ENCODE results near the gene GLI2.

Gene GLI2

DNA sequence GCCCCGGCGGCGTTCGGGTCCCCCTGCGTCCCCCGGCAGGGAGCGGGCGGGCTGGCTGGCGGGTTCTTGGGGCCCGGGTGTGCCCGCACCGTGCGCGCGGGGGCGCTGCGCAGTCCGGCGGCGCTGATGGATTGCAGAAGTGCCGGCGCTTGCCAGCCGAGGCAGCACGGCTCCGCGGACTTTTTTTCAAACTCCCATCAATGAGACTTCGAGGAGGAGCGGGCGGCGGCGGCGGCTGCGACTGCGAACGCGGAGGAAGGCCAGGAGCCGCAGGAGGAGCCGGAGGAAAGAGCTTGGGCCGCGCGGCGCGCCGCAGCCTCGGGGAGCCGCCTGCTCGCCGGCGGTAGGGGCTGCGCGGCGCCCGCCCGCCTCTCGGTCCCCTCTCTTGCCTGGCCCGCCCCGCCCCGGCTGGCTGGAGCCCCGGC, at the start of gene GLI2:
Gene GLI2, plus strand, starts transcription at position 123 of the 425 bp plus-strand sequence. CDS start 61,453 bp downstream, outside the sequence.
- DNase-seq = peak; percentile 65

DNA sequence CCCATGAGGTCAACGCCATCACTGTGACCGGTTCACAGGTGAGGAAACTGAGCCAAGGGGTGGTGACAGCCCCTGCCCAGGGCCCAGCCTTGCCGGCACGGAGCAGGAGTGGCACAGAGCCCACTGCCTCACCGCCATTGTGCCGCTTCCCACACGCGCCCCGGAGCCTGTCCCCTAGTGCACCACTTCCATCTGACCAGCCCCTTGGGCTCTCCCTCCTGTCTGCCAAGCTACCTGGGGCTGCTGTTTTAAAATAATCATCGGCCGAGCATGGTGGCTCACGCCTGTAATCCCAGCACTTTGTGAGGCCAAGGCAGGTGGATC, 49.7 kb upstream of the GLI2 start:
- no peak for DNase-seq

DNA sequence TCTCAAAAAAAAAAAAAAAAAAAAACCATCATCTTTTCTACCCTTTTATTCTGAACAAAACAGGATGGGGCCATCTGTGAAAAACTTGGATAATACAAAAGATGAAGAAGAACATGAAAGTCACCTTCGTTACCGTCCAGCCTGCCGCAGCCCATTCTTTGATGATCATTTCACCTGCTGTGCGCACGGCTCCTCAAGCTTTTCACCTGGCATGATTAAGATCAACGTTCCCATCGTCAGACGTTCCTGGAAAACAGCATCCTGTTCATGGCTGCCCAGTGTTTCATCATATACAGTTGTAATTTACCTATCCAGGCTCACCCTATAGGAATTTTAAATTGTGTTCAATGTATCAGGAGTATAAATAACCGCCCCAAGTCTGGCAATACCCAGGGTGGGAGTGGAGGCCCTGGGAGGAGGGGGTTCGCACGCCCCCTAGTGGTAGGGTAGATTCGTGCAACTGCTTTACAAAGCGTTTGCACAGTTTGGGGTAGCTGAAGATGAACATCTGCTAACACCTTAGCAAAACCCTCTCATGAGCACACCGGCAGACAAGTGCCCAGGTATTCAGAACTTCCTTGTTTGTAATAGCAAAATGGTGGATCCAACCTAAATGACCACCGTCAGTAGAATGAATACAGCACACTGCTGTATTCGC, 49.0 kb upstream of the GLI2 start:
- no peak for DNase-seq

DNA sequence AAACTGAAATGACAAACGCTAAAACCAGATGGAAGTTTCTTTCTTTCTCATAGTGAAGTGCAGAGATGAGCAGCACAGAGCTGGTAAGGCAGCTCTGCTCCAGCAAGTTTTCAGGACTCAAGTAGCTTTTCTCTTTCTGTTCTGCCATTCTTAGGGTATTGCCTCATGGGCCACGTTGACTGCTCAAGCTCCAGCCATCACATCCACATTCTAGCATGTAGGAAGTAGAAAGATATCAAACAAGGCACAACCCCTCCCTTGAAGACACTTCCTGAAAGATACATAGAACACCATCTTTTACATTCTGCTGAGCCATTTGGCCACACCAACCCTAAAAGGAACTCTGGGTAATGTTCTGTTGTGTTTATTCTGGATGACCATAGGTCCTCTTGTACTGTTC, 48.5 kb upstream of the GLI2 start:
- no peak for DNase-seq

DNA sequence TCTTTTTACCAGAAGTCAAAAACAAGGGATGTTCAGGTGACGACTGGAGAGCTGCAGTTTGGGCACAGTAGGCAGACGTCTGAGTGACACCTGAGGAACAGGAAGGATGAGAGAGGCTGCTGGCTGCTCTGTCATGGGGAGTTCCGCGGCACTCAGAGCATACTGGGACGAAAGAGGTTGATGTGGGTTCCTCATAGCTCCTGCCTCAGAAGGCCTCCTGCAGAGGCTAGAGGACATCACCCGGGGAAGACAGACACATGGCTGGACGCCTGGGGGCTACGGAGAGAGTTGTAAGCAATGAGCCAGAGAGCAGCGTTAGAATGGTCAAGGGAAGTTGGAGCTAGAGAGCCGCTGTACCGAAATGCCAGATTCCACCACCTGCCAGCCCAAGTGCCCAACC, 45.1 kb upstream of the GLI2 start:
- DNase-seq = no peak

DNA sequence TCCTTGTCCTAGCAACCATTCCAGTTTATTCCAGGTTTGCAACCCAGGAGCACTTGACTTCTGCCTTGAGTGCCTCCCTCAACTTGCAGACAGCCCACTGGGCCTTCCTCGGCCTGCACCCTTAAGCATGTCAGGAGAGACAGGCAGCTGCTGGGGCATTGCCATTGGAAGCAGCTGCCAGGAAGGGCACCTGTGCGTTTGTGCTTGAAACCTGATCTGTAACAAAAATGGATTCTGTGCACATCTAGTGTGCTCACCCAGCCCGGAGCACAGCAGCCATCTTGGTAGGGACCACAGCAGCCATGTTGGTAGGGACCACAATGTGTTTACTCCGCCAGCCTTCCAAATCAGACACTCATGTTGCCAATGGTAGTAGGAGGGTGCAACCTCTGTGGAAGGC, 44.3 kb upstream of the GLI2 start:
- DNase-seq = no peak

DNA sequence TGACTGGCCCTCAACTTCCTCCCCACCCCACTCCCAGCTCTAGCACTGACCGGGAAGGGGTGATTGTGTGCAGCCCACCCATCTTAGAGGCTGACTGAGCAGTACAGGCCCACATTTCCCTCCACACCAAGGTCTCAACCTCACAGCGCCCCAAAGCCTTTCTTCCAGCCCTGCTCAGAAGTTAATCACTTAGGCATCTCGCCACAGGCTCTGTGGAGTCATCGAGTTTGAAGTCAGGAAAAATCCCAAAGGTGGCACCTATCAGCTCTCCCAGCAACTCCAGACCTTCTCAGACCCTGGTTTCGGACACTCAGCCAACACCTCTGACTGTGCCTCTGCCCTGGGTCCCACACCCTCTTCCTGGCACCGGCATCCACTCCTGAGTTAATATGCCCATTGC, 43.0 kb upstream of the GLI2 start:
- no peak for DNase-seq

DNA sequence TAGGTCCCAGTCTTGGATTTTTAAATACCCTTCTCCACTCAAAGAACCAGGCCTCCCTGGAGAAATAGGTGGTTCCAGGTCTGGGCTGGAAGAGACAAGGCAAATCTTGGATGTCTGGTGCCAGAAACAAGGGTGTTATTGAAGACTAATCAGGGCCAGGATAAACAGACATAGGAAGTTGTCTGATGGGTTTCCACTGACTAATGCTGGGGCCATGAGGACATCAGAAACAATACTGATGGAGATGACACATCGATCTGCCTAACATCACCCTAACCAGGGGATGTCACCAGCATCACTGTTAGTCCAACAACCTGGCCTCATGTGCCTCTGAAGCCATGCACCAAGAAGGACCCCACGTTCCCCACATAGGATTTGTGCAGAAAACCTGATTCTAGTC, 42.5 kb upstream of the GLI2 start:
- no peak for DNase-seq

DNA sequence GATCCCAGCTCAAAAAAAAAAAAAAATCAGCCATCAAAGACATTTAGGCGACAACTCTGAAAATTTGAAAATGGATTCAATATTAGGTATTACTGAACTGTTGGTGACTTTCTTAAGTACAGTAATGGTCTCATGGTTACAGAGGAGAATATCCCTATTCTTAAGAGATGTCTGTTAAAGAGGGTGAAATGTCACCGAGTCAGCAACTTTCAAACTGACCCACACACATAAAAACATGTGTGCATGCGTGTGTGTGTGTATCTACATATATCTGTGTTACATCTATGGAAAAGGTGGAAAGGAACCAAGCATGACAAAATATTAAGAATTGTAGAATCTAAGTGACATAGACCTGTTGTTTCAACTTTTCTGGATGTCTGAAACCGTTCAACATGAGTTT, 41.6 kb upstream of the GLI2 start:
- DNase-seq = no peak

DNA sequence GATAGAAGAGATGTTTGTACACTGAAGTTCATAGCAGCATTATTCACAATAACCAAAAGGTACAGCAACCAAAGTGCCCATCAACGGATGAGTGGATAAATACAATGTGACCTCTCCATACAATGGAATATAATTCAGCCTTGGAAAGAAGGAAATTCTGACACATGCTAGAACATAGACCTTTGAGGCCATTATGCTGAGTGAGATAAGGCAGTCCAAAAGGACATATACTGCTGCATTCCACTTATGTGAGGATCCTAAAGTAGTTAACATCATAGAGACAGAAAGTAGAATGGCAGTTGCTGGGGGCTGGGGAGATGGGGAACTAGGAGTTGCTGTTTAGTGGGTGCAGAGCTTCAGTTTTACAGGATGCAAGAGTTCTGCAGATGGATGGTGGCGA, 38.2 kb upstream of the GLI2 start:
- no peak for DNase-seq

DNA sequence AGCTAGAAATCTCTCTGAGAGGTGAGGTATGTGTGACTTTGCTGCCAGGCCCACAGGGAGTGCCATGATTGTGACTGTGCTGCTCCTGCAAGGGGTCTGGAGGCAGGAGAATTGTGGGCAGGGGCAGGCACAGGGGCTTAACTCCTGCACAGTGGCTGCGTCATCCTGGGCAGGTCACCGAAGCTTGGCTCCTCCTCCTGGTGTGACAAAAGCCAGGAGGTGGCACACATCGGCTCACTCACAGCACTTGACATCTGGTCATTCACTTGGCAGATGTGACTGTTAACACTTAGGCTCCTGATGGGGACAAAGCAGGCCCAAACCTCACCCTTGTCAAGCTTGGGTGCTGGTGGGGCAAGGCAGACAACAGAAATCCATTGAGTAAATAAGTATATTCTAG, 36.4 kb upstream of the GLI2 start:
- no peak for DNase-seq

DNA sequence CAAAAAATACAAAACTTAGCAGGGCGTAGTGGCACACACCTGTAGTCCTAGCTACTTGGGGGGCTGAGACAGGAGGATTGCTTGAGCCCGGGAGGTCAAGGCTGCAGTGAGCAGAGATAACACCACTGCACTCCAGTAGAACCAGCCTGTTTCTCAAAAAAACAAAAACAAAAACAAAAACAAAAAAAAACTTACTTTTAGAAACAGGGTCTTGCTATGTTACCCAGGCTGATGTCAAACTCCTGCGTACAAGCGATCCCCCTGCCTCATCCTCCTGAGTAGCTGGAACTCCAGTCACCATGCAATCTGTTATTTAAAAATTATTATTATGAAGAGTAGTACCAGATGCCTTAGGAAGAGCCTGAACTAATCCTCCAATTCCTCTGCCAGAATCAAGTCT, 35.0 kb upstream of the GLI2 start:
- DNase-seq = no peak

DNA sequence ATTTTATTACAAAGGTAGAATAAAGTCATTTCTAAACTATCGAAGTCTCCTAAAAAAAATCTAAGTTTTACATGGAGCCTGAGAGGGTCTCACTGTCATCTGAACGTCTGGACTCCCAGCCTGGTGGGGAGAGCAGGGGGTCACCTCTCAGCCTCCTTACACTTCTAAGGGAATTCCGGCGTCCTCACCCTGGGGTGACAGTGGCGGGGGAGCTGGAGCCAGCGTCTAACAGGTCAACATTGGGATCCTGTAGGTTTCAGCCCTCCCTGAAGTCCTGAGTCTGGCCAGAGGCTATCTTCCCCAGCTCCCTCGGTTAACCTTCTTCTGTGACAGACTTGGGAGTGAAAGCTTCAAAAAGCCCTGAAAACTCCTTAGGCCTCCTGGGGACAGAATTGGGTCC, 34.6 kb upstream of the GLI2 start:
- no peak for DNase-seq

DNA sequence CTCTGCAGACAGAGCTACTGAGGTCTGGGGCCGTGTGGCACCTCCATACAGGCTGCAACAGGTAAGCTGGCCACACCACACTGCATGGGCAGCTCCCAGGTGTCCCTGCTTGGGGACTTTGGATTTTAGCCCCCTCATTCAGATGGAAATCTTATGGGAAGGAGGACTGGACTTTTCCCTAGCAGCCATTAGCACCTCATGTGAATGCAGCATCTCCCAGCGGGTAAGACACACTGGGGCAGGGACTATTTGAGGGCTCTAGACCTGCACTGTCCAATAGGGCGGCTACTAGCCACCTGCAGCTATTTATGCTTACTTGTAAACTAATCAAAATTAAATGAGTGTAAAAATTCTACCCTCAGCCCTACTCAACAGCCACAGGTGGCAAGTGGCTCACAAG, 34.2 kb upstream of the GLI2 start:
- no peak for DNase-seq

DNA sequence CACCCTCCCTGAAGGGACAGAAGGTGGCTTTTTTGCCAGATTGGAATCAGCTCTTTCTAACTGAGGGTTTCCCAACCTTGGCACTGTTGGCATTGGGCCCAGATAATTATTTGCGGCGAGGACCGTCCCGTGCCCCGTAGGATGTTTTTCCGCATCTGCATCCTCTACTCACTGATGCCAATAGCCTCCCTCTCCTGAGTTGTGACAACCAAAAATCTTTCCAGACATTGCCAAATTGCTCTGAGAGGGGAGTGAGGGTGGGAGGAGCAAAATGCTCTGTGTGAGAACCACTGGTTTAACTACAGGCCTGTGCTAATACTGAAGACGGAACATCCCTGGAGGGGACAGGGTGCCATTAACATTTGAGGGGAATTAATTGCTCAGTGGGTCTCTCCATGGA, 33.6 kb upstream of the GLI2 start:
- DNase-seq = no peak

DNA sequence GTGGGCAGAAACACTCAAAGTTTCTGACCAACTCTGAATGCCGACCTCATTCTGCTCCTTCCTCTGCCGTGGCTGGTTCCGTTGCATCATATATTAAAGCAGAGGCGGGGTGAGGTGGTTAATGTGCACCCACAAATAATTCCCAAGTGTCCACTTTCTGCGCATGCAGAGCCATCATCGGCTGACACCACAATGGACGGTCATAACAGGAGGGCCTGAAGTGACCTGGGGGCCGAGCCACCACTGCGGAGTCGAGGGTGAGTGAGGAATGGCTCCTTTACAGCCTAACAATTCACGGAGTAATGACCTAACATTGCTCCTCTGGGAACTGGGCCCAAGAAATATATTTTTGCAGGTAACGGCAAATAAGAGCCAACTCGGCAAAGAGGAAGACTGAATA, 32.9 kb upstream of the GLI2 start:
- no peak for DNase-seq

DNA sequence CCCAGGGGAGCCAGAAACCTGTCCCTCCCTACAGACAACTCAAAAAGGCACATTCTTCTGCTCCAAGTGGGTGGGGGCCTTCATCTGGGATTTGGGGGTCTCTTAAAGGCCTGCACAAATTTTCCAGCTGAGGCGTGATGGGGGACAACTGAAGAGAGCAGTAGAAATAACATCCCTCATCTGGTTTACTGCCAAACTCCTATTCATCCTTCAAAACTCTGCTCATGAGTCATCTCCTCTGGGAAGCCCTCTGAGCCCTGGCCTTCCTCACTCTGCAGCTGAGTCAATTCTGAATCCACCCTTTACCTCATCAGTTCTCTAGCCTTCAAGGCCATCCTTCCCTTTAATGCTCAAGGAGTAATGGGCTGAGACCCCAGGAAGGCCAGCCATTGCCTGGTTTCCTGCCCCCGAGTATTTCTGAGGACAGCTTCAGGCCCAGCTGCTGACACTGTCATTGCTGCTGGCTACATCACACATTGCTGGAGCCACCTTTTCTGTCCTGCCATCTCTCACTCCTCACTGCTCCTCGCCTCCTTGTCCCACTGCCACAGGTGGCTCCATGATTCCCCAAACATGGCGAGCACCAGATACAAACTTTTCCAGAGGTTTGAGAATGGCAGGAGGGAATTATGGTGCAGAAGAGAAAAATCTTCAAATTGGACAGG, 32.2 kb upstream of the GLI2 start:
- DNase-seq = no peak

DNA sequence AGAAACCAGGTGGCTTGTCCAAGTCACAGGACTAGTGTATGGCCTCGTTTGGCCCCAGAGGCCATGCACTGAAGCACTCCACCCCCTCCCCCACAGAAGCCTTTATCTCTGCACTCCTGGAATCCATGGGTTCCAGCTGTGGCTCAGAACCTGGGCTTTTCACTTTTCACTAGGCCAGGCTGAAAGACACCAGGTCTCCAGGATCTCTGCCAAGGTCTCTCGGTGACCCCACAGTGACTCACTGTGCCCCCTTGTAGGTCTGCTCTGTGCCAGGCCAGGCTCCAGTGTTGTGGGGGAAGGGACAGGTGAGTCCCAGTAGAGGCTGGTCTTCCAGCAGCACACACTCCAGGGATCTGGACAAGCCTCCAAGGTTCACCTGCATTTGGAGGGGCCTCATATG, 31.0 kb upstream of the GLI2 start:
- no peak for DNase-seq

DNA sequence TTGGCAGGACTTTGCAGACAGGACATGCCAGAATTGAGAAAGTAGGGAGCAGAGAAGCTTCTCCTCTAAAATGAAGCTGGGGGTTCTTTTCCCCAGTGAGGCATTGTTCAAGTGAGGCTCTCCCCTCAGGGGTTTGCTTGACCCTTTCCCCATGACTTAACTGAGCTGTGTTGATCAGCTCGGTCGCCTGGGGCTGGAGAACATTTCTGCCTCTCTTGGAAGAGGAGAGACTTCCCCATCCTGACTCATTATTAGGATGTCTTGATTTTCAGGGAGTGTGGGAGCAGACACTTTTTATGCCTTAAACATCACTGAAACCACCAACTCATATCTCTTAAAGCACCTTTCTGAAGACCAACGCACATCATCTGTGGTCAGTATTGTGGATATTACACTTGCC, 27.9 kb upstream of the GLI2 start:
- DNase-seq = no peak

DNA sequence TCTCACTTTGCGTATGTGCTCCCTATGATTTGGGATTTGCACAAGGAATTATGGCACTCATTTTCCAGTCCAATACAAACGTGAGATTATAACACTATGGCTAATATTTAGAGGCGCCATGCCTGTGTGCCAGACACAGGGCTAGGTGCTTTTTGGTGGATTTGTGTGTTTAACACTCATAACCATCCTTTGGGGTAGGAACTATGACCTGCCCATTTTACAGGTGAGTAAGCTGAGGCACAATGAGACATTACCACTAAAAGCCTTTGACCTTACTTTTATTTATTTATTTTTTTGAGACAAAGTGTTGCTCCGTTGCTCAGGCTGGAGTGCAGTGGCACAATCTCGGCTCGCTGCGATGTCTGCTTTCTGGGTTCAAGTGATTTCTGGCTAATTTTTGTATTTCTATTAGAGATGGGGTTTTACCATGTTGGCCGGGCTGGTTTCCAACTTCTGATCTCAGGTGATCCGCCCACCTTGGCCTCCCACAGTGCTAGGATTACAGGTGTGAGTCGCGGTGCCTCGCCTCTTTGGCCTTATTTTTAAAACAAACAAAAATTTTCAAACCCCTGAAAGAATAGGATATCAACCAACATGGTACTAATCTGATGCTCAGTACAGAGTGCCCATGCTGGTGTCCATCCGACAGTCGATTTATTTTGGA, 26.6 kb upstream of the GLI2 start:
- no peak for DNase-seq

DNA sequence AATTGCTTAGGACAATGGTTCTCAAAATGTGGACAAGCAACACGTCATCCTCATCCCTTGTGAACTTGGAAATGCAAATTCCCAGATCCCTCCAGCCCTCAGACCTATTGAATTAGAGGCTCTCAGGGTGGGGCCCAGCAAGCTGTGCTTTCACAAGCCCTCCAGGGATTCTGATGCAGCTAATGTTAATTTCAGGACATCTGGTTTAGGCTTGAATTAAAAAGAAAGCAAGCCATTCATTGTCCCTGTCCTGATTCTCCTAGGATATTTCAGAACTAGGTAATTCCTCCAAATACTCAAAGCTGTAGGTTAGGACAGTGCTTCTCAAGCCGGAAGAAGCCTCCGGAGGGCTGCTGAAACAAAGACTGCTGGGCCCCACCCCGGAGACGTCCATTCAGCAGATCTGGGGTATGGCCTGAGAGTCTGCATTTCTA, 26.0 kb upstream of the GLI2 start:
- DNase-seq = no peak

DNA sequence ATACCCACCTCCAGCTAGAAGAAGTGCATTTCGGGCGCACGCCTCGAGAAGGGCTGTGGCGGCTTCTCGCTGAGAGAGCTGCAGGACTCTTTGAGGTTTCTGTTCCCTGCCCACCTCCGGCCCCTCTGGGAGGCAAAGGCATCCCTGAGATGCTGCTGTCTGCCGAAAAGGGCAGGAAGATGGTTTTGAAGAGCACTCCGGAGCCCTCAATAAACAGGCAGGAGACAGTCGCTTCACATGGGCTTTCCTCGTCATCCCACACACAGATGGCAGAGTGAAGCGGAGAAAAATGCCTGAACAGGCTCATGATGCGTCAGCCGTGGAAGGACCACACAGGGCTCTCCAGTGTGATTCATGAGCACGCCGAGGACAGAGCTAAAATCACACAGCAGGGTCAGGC, 25.4 kb upstream of the GLI2 start:
- no peak for DNase-seq

DNA sequence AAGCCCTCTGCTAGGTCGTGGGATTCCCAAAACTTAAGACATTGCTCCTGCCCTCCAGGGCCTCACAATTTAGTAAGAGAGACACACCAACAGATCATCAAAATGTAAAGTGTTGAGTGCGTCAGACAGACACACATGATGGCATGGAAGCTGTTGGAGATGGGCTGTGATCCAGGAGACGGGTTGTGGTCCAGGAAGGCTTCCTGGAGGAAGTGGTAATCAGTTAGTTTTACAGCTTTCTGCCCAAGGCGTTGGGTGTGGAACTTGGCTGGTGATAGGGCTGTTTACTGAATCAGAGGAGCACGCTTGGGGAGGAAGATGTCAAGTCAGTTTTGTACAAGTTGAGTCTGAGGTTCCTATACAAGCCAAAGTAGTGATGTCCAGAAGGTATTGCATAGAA, 24.0 kb upstream of the GLI2 start:
- DNase-seq = no peak

DNA sequence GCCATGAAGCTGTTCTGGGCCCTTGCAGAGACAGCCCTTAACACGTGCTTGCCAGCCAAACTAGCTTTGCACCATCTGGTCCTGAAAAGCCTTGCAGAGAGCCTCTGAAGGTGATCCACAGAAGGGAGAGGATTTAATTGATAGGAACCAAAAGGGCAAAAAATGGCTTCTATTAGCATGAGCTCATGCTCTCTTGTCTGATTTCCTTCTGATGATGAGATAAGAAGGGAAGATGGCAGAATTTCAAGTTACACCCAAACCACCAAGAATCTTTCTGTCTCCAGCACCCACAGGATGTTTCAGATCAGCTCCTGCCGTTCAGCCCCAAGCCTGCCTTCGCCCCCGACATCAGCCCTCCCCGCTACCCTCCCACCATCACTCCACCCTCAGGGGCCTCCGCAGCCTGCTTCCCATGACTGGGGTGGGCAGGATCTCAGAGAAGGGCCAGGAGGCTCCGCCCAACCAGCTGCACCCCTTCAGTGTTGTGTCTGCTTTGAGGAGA, 23.4 kb upstream of the GLI2 start:
- no peak for DNase-seq

DNA sequence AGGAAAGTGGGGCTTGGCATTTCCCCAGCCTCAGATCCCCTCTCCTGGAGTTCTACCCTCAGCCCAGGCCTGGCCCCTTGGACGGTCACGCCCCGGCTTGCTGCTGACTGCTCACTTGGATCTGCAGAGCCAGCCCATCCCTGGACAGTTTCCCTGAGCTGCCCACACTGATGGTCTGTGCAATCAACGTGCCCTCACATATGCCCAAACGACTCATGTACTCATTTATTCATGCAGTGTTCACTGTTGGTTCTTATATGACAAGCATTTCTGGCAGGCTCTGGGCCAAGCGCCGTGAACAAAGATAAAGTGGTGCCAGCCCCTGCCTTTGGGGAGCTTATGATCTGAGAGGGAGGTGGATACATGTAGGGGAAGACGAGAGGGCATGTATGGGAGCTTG, 20.3 kb upstream of the GLI2 start:
- no peak for DNase-seq
